Glomerular visceral epithelial cell (primary cell): ENCODE data around the gene DKC1.
A peak's percentile ranks its signal among the peaks of the same experiment; 100 is the strongest.

ENCODE experiments used
- DNase-seq: peaks from one replicate; pipeline ENCODE4 v3.0.0-alpha.2; 2016; ENCODE audit errors: extremely low spot score

DKC1 gene

DNA sequence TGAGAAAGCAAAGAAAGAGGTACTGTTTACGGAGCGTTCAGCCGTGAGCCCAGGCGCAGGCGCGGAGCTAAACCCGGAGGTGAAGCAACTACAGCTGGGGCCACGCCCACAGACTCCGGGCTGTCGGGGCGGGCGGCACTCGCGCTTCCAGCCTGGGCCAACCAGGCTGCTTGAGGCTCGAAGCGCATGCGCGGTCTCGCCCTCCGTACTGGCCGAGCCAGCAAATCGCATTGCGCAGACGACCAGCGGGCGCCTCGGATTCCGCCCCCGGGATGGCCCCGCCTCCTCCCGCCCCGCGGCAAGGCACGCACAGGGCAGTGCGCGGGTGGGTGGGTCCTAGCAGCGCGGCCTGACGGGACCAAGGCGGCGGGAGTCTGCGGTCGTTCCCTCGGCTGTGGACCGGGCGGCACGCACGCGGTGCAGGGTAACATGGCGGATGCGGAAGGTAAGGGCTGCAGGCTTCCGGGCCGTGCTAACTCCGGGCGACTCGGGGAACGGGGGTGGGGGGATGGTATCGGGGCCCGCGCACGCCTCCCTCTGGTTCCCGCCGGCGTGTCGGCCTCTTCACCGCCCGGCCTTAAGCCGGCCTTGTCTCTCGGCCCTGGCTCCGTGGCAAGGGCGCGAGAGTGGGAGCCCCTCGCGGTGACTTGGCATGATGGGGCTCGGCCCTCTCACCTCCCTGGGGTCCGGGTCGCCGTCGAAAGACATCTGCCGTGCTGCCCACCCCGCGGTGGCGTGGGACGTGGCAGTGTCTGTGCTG lies at the start of gene DKC1:
Gene DKC1, plus strand, starts transcription at position 328 of the 760 bp plus-strand sequence. Its CDS starts 102 bp downstream, at position 430.
- peak; percentile 96 for DNase-seq

DNA sequence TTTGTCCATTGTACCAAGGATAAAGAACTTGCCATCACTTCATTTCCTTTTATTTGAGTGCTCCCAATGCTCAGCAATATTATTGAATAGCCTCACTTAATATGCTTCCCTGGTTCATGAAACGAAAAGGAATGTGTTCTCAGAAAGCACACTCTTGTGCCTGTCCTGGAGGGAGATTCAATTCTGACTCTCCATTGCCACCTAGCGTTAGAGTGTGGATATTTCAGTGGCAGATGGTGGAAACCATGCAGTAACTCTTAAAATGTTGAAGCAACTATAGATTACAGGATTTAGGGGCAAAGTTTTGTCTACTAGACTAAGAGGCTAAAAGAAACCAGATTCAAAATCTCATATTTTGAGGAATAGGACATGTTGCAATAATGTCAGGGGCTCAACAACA lies 47.7 kb upstream of the DKC1 start:
- peak; percentile 39 for DNase-seq

DNA sequence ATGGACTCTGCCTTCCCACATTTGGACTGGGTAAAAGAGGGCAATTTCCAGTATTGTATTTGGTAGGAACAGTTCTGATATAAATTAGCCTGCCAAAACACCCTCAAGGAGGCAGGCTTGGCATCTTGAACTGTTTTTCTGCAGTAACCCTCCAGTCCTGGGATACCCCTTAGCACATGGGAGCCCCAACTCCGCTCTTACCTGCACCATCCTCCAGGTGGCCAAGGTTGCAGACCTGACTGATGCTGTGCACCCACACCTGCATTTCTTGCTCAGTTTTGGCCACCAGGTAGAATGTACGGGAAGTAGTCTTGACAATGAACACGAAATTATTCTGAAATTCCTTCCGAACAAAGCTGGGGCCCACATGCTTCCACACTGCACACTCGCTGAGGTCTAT lies 46.8 kb upstream of the DKC1 start:
- DNase-seq, result no peak

DNA sequence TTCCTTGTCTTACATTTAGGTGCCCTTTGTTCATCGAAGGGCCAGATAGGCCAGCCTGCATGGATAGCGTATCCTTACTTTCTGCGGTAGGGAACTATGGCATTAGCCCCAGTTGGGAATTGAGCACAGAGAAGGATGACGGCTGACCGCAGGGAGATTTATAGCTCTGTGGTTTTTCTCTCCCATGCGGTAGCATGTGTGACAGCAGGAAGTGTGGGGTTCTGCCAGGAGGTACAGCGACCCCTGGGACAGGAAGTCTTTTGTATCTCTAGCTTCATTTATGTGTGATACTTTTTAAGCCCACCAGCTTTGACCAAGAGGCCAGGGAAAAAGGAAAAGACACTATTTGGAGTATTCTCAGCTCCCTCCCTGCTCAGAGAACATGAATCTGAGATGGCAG lies 44.8 kb upstream of the DKC1 start:
- DNase-seq, result peak; percentile 40

DNA sequence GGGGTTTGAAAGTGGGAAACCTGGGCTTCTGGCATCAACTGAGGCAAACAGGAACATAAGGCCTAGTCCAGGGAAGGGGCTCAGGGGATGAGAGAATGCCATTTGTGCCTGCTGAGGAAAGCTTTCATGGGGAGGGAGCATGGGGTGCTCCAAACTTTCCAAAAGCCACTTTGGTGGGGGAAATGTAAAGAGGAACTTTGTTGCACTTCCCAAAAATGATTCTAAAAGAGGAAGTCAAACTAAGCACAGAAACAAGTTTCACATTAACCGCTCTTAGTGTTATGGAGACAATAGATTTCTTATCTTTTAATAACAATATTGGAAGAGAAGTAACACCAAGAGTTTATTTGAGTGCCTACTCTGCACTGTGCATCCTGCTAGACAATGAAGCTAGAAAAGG lies 44.0 kb upstream of the DKC1 start:
- no peak for DNase-seq

DNA sequence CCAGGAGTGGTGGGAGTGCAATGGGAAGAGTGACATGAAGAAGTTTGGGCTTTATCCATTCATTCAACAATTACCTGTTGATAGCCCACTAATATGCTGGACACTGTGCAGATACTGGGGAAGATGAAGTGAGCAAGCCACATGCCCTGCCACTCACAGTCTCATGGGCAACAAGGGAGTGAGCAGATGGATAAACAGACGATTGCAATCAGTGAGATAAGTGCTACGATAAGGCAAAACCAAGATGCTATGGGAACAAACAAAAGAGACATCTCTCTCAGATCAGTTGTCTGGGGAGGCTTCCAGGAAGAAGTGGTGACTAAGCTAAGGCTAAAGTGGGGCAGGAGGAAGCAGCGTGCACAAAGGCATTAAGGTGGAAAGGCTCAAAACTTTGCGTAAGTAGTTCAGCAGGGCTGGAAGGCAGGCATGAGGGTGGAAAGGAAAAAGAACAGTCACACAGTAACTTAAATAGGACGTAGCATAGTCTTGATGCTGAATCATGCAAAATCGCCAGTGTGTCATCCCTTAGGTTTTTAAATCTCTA lies 43.5 kb upstream of the DKC1 start:
- DNase-seq, result peak; percentile 37

DNA sequence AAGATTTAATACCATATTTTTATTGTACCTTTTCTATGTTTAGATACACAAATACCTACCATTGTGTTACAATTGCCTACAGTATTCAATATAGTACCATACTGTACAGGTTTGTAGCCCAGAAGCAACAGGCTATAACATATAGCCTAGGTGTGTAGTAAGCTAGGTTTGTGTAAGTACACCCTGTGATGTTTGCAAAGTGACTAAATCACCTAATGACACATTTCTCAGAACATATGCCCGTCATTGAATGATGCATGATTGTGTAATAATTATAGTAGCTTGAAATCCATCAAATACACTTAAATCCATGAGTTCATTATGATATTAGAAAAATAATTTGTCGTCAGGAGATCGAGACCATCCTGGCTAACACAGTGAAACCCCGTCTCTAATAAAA lies 42.6 kb upstream of the DKC1 start:
- DNase-seq, result no peak

DNA sequence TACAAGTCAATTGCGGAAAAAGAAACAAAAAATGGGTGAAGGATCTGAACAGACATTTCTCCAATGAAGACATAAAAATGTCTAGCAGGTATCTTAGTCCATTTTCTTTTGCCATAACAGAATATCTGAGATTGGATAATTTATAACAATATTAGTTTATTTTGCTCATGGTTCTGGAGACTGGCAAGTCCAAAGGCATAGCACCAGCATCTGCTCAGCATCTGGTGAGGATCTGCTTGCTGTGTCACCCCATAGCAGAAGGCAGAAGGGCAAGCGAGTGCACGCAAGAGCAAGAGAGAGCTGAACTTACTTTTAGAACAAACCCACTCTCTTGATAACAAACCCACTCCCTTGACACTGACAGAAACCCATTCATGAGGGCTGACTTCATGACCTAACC lies 41.5 kb upstream of the DKC1 start:
- no peak for DNase-seq

DNA sequence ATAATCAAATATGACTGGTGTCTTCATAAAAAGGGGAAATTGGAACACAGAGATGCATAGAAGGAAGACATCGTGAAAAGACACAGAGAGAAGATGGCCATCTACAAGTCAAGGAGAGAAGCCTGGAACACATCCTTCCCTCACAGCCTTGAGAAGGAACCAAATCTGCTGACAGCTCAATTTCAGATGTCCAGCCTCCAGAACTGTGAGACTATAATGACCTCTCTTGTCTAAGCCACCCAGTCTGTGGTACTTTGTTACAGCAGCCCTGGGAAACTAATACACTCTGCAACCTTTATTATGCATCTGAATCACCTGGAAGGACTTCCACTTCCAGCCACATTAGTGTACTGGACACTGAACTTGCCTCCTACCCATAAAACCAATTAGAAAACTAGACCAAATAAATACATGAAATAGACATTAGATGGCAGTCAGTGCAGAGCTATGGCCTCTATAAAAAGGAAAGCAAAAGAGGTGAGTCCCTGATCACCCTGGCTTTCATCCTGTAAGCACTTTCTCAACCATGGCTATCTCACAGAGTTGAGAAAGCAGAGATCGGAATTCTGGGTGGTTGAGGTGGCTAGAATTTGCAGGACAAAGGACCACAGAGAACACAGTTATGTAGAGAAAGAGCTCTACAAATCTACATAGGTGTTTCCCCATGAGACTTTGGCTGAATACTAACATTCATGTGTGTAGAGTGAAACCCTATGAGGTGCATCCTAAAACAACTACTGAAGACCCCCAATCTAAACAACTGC lies 37.5 kb upstream of the DKC1 start:
- DNase-seq, result no peak

DNA sequence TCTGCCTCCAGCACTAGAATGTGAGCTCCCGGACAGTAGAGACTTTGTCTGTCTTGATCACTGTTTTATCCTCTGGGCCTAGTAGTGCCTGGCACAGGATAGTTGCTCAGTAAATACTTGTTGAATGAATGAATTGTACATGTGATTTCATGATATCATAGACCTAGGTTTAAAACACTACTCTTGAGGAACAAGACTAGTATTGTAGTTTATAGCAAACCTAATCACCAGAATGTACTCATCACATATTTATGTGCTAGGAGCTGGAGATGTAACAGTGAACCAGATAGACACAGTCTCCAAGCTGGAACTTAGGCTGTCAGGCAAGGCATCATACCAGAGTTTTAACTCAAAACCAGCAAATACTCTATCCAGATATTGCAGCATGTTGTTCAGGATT lies 35.2 kb upstream of the DKC1 start:
- DNase-seq, result no peak

DNA sequence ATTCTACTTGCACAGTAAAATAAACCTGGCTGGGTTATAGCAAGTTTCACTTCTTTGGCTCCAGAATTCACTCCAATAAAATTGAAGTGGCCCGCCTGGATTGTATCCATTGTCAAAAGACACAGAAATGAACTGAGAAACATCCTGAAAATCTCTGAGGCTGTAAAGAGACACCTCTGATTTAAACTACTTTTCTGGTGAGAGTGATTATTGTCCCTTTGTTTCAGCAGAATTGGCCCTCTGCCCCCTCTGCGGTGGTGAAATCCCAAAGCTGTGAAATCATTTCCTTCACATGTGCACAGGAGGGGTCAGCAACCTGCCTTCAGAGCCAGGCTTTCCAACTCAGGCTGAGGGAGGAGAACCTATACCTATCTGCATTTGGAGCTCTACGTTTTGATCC lies 34.8 kb upstream of the DKC1 start:
- peak; percentile 71 for DNase-seq

DNA sequence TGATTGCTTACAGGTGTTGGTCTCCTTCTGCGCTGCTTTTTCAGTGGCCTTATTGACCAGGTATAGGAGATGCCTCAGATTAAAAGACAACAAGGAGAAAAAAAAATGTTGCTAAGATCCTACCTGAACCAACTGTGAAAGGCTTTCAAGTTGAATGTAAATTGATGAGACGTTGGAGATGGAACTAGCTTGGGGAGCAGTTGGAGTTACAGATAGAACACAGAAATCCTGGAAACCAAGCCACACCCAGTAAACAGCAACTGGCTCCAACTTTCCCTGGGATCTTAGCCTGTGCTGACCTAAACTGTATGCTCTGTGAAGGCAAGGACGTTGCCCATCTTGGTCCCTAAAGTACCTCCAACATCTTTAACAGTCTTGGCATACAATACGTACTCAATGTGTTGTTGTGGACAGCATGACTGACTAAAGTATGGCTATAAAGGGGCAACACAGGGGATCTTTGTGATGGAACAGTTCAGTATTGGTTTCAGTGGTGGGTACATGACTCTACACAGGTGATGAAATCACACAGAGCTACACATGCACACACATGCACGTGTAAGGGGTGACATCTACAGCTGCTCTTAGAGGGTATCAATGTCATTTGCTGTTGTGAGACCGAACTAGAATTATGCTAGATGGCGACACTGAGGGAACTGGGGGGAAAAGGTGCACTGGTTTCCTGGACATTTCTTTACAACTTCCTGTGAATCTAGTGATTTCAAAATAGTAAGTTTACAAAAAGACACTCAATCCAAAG lies 34.1 kb upstream of the DKC1 start:
- DNase-seq, result no peak

DNA sequence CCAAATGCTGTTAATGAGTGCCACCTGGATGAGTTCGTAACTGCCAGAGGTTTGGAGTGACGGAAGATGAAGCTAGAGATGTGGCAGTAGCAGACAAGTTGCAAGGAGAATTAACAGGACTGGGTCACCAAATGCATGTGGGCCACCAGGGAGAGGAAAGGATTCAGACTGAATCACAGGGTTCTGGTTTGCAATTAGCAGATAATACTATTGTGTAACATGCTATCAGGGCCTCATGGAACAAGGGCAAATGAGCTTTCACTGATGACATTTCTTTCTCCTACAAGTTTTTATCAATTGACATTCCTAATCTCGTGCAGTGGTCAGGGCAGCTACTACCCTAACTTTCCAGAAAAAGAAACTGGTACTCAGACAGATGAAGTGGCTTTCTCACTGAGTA lies 33.2 kb upstream of the DKC1 start:
- no peak for DNase-seq

DNA sequence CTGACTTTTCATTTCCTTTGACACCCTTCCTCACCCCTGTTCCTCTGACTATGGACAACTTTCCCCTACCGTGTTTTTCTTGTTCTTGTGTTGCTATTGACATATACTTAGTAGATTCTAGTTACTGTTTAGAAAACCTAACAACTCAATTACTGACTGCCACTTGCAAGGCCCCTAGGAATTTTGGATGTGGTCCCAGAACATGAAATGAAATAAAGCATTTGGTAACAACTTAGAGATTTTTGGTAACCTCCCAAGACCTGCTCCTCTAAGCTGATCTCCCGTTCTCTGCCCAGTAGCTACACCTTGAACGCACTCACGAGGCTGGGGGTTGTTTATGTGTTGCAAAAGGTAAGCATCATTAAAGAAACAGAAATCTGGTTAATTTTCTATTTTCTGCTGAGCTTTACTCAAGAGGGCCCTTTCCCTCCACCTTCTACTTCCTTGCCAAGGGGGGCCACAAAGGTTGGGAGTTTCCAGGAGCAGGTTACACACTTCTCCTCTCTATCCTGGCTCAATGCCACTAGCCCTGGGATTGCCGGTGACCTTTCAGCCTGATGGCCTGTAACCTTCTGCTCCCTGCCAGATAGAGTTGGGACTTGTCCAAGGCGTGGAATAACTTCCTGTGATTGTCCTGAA lies 32.3 kb upstream of the DKC1 start:
- DNase-seq, result peak; percentile 39

DNA sequence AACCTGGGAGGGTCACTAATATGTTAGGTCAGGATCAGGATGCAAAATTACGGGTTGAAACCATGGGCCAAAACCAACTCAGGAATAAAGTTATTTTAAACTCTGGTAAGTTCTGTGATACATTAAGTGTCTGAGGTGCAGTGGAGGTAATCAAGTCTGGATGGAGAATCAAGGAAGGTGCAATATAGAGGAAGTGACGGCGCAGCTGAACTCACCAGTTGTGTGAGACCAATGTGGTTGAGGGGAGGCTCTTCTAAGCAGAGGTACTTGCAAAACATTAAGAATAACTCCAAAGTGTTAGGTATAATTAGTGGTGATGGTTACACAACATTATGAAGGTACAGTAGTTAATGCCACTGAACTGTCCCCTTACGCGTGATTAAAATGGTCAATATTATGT lies 31.5 kb upstream of the DKC1 start:
- no peak for DNase-seq

DNA sequence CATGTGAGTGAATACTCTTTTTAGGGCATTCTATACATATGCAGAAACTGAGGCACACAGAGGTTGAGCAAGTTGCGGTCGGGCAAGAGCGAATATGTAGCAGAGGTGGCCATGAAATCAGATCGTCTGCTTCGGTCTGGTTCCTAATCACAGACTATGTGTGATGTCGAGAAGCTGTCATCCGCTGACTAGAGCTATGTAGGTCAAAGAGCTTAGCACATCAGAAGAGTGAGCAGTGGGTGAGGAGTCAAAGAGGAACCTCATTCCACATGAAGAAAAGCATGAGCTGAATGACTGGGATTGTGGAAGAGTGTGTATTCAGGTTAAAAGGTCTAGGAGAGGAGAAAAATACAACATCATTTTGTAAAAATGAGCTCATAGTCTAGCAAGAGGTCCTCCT lies 30.8 kb upstream of the DKC1 start:
- DNase-seq, result no peak

DNA sequence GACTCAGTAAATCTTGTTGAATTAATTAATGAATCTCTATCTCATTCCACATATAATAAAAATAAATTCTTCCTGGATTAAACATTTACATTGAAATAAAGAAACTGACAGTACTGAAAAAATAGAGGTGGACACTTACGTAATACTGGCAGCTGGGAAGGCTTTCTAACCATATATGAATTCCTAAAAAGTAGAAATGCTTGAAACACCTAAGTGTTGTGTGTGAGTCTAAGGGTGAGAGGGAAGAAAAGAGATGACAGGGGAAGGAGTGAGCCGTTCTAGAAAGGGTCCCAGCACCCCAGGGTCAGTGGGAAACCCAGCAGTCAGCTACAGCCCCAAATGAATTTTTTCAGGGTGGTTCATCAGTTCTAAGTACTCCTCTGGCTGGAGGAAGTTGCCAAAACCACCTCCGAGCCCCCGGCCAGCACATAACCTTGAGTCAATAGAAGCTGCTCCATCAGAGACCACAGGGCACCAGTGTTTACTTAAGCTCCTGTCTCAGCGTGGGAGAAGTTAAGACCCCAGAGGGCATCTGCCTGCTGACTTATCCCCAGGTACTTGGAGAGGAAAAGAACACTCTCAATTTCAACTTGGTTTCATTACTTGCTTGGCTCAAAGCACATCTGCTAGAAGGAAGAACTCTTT lies 30.1 kb upstream of the DKC1 start:
- peak; percentile 52 for DNase-seq

DNA sequence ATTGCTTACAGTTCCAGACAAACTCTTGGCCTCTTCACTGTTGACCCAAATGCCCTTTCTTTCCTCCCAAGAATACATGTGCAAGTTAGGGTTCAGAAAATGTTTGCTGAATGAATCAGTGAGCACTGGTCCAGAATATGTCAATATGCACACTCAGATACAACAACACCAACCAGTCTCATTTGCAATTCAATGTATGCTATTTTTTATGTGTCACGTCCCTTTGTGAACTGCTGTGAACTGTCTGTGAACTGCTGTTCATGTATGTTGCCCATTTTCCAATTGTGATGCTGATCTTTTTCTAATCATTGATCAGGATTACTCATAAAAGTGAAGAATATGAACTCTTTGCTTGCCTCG lies 29.6 kb upstream of the DKC1 start:
- DNase-seq, result no peak

DNA sequence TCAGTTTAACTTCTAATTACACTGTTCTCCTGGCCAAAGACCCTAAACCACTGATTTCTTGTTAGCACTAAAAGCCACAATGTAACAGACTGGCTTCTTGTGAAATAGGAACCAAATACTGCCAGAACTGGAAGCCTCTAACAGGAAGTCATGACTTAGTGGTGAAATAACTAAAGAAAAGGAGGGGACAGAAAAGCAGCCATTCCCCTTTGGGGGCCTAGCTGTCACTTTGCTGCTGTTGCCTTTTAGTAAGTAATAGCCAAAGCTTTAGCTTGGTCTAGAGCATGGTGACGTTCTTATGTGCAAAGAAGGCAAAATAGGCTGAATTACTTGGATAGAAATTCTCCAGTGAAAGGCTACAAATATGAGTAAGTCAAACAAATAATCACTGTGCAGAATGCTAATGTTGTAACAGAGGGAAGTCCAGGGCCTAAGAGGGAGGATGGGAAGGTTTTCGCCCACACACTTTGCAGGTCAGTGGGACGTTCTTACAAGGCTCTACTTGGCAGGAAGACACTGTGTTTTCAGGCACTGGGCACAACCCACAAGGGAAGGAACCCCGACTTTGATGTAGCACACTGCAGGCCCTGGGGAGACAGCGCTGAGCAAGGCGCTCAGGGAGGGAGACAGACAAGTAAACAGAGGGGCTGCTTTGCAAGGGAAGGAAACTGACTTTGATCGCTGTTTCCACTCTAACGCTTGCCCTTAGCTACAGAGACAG lies 28.4 kb upstream of the DKC1 start:
- DNase-seq, result no peak

DNA sequence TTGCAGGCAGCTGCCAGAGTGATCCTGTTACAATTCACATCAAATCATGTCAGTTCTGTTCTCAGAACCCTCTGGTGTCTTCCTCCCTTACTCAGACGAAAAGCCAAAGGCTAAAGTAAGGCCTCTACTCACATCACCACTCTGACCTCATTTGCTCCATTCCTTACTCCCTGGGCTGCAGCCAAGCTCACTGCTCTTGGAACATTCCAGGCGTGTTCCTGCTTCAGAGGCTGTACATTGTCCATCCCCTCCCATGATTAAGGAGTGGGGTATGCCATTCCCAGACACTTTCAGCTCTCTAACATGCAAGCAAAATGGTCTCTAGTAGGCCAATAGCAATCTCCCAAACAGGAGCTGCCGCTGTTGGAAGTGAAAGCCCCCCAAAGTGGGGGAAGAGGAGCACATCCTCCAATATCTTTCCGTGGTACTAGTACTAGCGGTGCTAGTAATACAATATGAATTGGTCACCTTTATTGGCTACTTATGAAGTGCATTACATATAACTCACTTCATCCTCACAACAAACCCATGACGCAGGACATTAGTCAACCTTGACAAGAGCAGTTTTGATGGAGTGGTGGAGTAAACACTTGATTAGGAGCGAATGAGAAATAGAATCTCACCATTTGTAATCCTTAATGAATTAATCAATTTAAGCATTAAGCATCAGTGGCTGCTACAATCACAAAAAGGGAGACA lies 26.8 kb upstream of the DKC1 start:
- DNase-seq, result peak; percentile 51
